Measurements from ENCODE around the gene C19orf53.
"Not testable (repeated sequence)": the region's sequence is repeated elsewhere in the genome, so short reads cannot be mapped to it uniquely, and the experiment has no call there.

C19orf53 gene

GRCh38 chr19:13779794-13780193 lies 5.5 kb downstream of the C19orf53 start:
- not testable (repeated sequence) for H3K27ac Mint-ChIP-seq; ATAC-seq; H3K4me3 Mint-ChIP-seq; DNase-seq (ENCODE audit: low spot score in 2 of 2); H3K9me3 Mint-ChIP-seq
- Mint-ChIP-seq H3K4me1 (peaks cover 24% of the 10 kb centered on the region), H3K36me3 (peaks cover 47% of the 10 kb centered on the region)

GRCh38 chr19:13781547-13781946 lies 7.3 kb downstream of the C19orf53 start:
- no peak overlapping the region for H3K27ac Mint-ChIP-seq
- peaks cover 30% of the 10 kb centered on the region for H3K36me3 Mint-ChIP-seq
- peaks cover 14% of the 10 kb centered on the region for H3K4me1 Mint-ChIP-seq
- no peak overlapping the region for H3K4me3 Mint-ChIP-seq
- DNase-seq (ENCODE audit: low spot score in 2 of 2) (no peak), ATAC-seq (no peak)
- H3K9me3 Mint-ChIP-seq, result no peaks in the 10 kb centered on the region

GRCh38 chr19:13782537-13782936 lies 8.3 kb downstream of the C19orf53 start:
- H3K9me3 Mint-ChIP-seq, result no peaks in the 10 kb centered on the region
- peaks cover 24% of the 10 kb centered on the region for H3K36me3 Mint-ChIP-seq
- peaks cover 14% of the 10 kb centered on the region for H3K4me1 Mint-ChIP-seq
- no peak overlapping the region for H3K27ac Mint-ChIP-seq
- ATAC-seq (no peak), DNase-seq (ENCODE audit: low spot score in 2 of 2) (no peak)
- no peak overlapping the region for H3K4me3 Mint-ChIP-seq

DNA sequence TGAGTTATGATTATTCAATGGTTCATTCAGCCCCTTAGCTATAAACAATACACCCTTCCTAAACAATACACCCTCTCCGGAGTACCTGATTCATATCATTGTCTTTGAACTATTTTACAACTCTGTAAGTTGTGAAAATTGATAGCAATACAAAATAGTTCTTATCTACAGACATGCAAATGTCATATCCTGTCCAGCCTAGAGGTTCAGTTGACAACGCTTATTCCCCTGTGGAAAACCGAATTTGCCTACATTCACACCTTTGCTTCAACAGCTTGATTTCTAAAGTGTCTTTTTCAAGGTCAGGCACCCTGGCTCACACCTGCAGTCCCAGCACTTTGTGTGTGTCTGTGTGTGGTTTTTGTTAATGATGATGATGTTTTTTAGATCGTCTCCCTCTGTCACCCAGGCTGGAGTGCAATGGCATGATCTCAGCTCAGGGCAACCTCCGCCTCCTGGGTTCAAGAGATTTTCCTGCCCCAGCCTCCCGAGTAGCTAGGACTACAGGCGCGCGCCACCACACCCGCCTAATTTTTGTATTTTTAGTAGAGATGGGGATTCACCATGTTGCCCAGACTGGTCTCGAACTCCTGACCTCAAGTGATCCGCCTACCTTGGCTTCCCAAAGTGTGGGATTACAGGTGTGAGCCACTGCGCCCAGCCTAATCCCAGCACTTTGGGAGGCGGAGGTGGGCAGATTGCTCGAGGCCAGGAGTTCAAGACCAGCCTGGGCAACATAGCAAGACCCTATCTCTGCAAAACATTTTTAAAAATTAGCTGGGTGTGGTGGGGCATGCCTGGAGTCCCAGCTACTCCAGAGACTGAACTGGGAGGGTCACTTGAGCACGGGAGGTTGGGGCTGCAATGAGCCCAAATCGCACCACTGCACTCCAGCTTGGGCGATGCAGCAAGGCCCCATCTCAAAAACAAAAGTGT lies 9.6 kb downstream of the C19orf53 start:
- Mint-ChIP-seq H3K27ac (no peak overlapping the region), H3K9me3 (no peaks in the 10 kb centered on the region), H3K36me3 (peaks cover 14% of the 10 kb centered on the region), H3K4me1 (peaks cover 22% of the 10 kb centered on the region), H3K4me3 (no peak overlapping the region)
- no peak for ATAC-seq
- DNase-seq (ENCODE audit: low spot score in 2 of 2), result no peak

- H3K36me3 Mint-ChIP-seq, result peaks cover 4% of the 10 kb centered on the region
- H3K27ac Mint-ChIP-seq, result peak overlapping the region; percentile 85
- peaks cover 27% of the 10 kb centered on the region for H3K4me1 Mint-ChIP-seq
- H3K9me3 Mint-ChIP-seq, result no peaks in the 10 kb centered on the region
- peak; percentile 90 for ATAC-seq
- peak overlapping the region; percentile 55 for H3K4me3 Mint-ChIP-seq
- peak; percentile 57 to 84 for DNase-seq (ENCODE audit: low spot score in 2 of 2)
Observed at GRCh38 chr19:13784731-13785452, 10.6 kb downstream of the C19orf53 start.

GRCh38 chr19:13788991-13789390 lies 14.7 kb downstream of the C19orf53 start:
- no peak for ATAC-seq
- no peaks in the 10 kb centered on the region for H3K9me3 Mint-ChIP-seq
- H3K4me1 Mint-ChIP-seq, result peaks cover 35% of the 10 kb centered on the region
- no peak for DNase-seq (ENCODE audit: low spot score in 2 of 2)
- peak overlapping the region; percentile 82 for H3K4me3 Mint-ChIP-seq
- H3K36me3 Mint-ChIP-seq, result peaks cover 6% of the 10 kb centered on the region
- H3K27ac Mint-ChIP-seq, result peak overlapping the region; percentile 98

- H3K9me3 Mint-ChIP-seq, result no peaks in the 10 kb centered on the region
- ATAC-seq (no peak), DNase-seq (ENCODE audit: low spot score in 2 of 2) (peak in 1 of 2 donors; percentile 57)
- H3K4me1 Mint-ChIP-seq, result peaks cover 38% of the 10 kb centered on the region
- peaks cover 11% of the 10 kb centered on the region for H3K36me3 Mint-ChIP-seq
- peak overlapping the region; percentile 47 for H3K4me3 Mint-ChIP-seq
- peak overlapping the region; percentile 91 for H3K27ac Mint-ChIP-seq
Observed at GRCh38 chr19:13790354-13790753, 16.1 kb downstream of the C19orf53 start.

DNA sequence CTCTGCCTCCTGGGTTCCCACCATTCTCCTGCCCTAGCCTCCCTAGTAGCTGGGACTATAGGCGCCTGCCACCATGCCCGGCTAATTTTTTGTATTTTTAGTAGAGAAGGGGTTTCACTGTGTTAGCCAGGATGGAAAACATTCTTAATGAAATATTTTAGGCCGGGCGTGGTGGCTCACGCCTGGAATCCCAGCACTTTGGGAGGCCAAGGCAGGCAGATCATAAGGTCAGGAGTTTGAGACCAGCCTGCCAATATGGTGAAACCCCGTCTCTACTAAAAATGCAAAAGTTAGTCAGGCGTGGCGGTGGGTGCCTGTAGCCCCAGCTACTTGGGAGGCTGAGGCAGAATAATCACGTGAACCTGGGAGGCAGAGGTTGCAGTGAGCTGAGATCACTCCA lies 19.1 kb downstream of the C19orf53 start:
- H3K27ac Mint-ChIP-seq; DNase-seq (ENCODE audit: low spot score in 2 of 2); H3K9me3 Mint-ChIP-seq; ATAC-seq: not testable (repeated sequence)
- Mint-ChIP-seq H3K4me3 (peak overlapping the region; percentile 99), H3K36me3 (peaks cover 11% of the 10 kb centered on the region), H3K4me1 (peaks cover 41% of the 10 kb centered on the region)

GRCh38 chr19:13794398-13794756 lies 20.1 kb downstream of the C19orf53 start:
- peaks cover 33% of the 10 kb centered on the region for H3K4me1 Mint-ChIP-seq
- DNase-seq (ENCODE audit: low spot score in 2 of 2) (no peak), ATAC-seq (no peak)
- H3K36me3 Mint-ChIP-seq, result peaks cover 11% of the 10 kb centered on the region
- H3K9me3 Mint-ChIP-seq, result no peaks in the 10 kb centered on the region
- peak overlapping the region; percentile 94 for H3K27ac Mint-ChIP-seq
- H3K4me3 Mint-ChIP-seq, result peak overlapping the region; percentile 99

DNA sequence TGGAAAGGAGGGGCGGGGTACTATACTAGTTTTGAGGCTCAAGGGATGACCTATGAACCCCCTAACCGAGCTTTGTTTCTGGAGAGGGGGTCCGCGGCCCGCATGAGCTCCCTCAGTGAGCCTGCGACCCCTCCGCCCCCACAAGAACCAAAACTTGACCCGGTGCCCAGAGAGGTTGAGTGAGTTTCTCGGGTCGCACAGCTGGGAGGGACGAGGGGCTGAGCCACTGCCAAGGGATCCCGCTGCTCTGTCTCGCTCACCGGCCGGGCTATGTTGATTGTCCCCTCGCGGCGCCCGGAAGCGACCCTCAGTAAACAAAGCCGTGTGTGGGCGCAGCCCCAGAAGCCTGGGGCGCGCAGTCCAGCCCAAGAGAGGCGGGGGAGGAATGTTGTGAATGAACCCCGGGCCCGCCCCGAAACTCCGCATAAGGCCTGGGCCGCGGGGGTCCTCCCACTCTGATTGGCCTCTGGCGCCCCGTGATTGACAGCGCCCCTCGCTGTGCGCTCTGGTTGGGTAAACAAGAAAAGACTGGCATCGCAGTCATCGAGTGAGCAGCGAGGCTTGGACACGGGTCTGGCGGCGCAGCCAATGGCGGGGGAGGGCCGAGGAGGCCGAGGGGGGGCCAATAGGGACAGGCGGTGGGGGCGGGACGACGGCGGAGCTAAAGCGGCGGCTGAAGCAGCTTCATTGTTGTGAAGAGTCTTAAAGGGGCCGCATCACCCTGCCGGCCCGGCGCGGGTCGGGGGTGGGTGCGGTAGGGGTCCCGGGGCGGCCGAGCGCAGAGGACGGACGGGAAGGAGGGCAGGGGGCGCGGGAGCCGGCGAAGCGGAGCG lies 20.7 kb downstream of the C19orf53 start, which contains the start of gene ZSWIM4:
Gene ZSWIM4, plus strand, starts transcription at position 687 of the 833 bp plus-strand sequence. CDS start 206 bp downstream, outside the sequence.
- peak; percentile 83 to 96 for DNase-seq (ENCODE audit: low spot score in 2 of 2)
- H3K9me3 Mint-ChIP-seq, result no peaks in the 10 kb centered on the region
- H3K4me1 Mint-ChIP-seq, result peaks cover 31% of the 10 kb centered on the region
- peak within 1 kb of the TSS; percentile 99 for H3K4me3 Mint-ChIP-seq
- peak; percentile 99 for ATAC-seq
- peak within 1 kb of the TSS; percentile 94 for H3K27ac Mint-ChIP-seq
- H3K36me3 Mint-ChIP-seq, result peaks cover 10% of the 10 kb centered on the region

DNA sequence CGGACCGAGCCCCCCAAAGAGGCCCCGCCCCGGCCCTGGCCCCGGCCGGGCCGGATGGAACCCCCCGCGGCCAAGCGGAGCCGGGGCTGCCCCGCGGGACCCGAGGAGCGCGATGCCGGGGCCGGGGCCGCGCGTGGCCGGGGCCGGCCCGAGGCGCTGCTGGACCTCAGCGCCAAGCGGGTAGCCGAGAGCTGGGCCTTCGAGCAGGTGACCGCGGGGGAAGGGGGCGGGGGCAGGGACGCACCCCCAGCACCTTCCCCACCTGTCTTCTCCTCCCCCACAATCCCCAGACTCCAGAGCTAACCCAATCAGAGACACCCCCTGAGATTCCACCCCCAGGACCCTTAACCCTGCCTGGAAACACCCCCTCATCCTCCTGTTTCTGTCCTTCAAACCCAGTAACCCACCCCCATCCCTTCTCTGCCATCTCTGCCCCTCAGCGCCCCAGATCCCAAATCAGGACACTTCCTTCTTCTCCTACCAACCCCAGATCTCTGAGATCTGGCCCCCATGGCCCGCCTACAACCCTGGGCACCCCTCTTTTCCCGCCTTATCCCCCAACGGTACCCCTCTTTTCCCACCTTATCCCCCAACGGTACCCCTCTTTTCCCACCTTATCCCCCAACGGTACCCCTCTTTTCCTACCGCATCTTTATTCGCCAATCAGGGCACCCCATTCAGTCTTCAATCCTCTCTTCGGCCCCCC lies 21.5 kb downstream of the C19orf53 start:
- DNase-seq (ENCODE audit: low spot score in 2 of 2) (no peak), ATAC-seq (peak; percentile 48)
- Mint-ChIP-seq H3K4me3 (peak overlapping the region; percentile 99), H3K9me3 (no peaks in the 10 kb centered on the region), H3K27ac (peak overlapping the region; percentile 94), H3K36me3 (peaks cover 4% of the 10 kb centered on the region), H3K4me1 (peaks cover 28% of the 10 kb centered on the region)

- peaks cover 35% of the 10 kb centered on the region for H3K4me1 Mint-ChIP-seq
- peak overlapping the region; percentile 99 for H3K4me3 Mint-ChIP-seq
- peaks cover 4% of the 10 kb centered on the region for H3K36me3 Mint-ChIP-seq
- H3K9me3 Mint-ChIP-seq, result no peaks in the 10 kb centered on the region
- peak overlapping the region; percentile 94 for H3K27ac Mint-ChIP-seq
- ATAC-seq (no peak), DNase-seq (ENCODE audit: low spot score in 2 of 2) (no peak)
Observed at GRCh38 chr19:13796301-13797057, 22.2 kb downstream of the C19orf53 start.

- Mint-ChIP-seq H3K4me3 (peak overlapping the region; percentile 99), H3K36me3 (peaks cover 4% of the 10 kb centered on the region), H3K9me3 (no peaks in the 10 kb centered on the region), H3K27ac (peak overlapping the region; percentile 94), H3K4me1 (peaks cover 35% of the 10 kb centered on the region)
- no peak for DNase-seq (ENCODE audit: low spot score in 2 of 2)
- ATAC-seq, result no peak
Observed at GRCh38 chr19:13797058-13797440, 22.8 kb downstream of the C19orf53 start.

GRCh38 chr19:13797870-13798269 lies 23.6 kb downstream of the C19orf53 start:
- Mint-ChIP-seq H3K27ac (no peak overlapping the region), H3K9me3 (no peaks in the 10 kb centered on the region), H3K4me1 (peaks cover 35% of the 10 kb centered on the region), H3K4me3 (no peak overlapping the region), H3K36me3 (peaks cover 4% of the 10 kb centered on the region)
- DNase-seq (ENCODE audit: low spot score in 2 of 2) (no peak), ATAC-seq (no peak)
